Measurements from ENCODE around the gene DSC2. TPM values are rescaled to one million over a fixed set of nuclear protein-coding genes. Genes with fewer than 3 reads are reported as not detected.

Gene DSC2
- total and polyA plus RNA-seq, 2 of the 8 experiments (the other 6 are each of a cell fraction or from before 2014, with no cell fraction given), result 4.6 to 39.7 TPM

DNA sequence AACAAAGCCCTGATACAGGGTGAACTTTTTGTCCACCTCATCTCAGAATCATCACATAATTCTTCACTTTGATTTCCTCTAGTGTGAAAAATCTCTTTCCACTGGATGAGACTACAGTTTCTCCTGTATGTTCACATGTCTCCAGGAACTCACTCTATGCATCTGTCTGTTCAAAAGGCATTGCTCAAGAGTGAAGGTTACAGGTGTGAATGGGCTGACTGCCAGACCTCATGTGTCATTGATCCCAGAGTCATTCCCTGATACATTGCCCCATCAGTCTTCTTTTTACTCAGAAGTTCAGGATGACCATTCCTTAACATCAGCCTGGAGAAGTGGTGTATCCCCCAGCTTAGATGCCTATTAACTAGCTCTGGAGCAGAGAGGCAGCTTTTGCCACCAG is 55.3 kb downstream of the DSC2 start:
- Histone ChIP-seq H4K20me1 (replicated peaks in 1 of 2; ENCODE audit: control insufficient read depth in 1 of 2, insufficient read depth in 2 of 2, low read length in 2 of 2) (no peaks in the 10 kb centered on the region), H3K9me3 (ENCODE audit: insufficient read depth in 2 of 2, low read depth in 1 of 2, low read length in 1 of 2) (no peaks in the 10 kb centered on the region), H4K8ac (ENCODE audit: extremely low read depth, insufficient read depth, low read length) (no peak overlapping the region), H3K36me3 (ENCODE audit: control insufficient read depth in 2 of 4, insufficient read depth in 4 of 4, low read length in 3 of 4) (no peaks in the 10 kb centered on the region), H3K23ac (ENCODE audit: insufficient read length) (no peak overlapping the region), H3K79me1 (ENCODE audit: low read depth, low read length) (no peaks in the 10 kb centered on the region), H3K18ac (ENCODE audit: extremely low read depth, low read length) (no peak overlapping the region), H3K14ac (ENCODE audit: insufficient read length) (no peak overlapping the region), H2BK15ac (ENCODE audit: low read length) (no peak overlapping the region), H3K56ac (replicated peaks; ENCODE audit: insufficient read length, low read depth, low read length) (no peak overlapping the region), H4K91ac (replicated peaks; ENCODE audit: insufficient read length, low read length) (no peak overlapping the region), H3K23me2 (ENCODE audit: low read depth, low read length) (peaks cover 10% of the 10 kb centered on the region; the same call in 1 of the 2 replicates), H3K4ac (replicated peaks; ENCODE audit: insufficient read length, low read depth, low read length) (no peak overlapping the region), H2BK120ac (replicated peaks; ENCODE audit: low read depth, low read length) (no peak overlapping the region), H4K5ac (ENCODE audit: insufficient read length, low read depth, low read length) (no peak overlapping the region), H3K27me3 (replicated peaks in 1 of 4; ENCODE audit: control insufficient read depth in 3 of 4, extremely low read depth in 1 of 4, insufficient read depth in 3 of 4, low read length in 3 of 4) (peaks cover 12 to 30% (median 25%) of the 10 kb centered on the region in 4 experiments), H2BK20ac (ENCODE audit: low read length) (no peak overlapping the region), H2AFZ (ENCODE audit: low read length) (no peak overlapping the region), H3K9ac (replicated peaks in 1 of 4; ENCODE audit: extremely low read depth in 1 of 4, low read depth in 3 of 4, low read length in 3 of 4) (no peak overlapping the region), H2AK5ac (ENCODE audit: low read depth, low read length) (no peak overlapping the region), H2BK12ac (ENCODE audit: low read depth, low read length) (no peak overlapping the region), H3K27ac (ENCODE audit: low read depth, low read length) (no peak overlapping the region), H3K4me3 (ENCODE audit: extremely low read depth in 1 of 4, insufficient read depth in 2 of 4, low read depth in 3 of 4, low read length in 4 of 4) (no peak overlapping the region), H2BK5ac (ENCODE audit: low read depth, low read length) (no peak overlapping the region), H3K4me2 (ENCODE audit: insufficient read depth in 1 of 2, low read depth in 2 of 2, low read length in 2 of 2) (no peak overlapping the region), H3K4me1 (replicated peaks in 1 of 4; ENCODE audit: control insufficient read depth in 3 of 4, insufficient read depth in 4 of 4, low read length in 3 of 4) (peaks cover 1 to 8% (median 4%) of the 10 kb centered on the region in 4 experiments; a peak in 5 of 7 replicates), H3K79me2 (ENCODE audit: control insufficient read depth in 1 of 2, insufficient read depth in 2 of 2, low read length in 2 of 2) (no peaks in the 10 kb centered on the region)
- ChIA-PET POLR2A (ENCODE audit: partially characterized antibody) (no interaction called here), CTCF (ENCODE audit: partially characterized antibody) (interaction anchor here (0.5 kb wide), 1 partner anchor 50 kb away, joined by 4 read pairs; no protein-coding TSS in a partner anchor)
- TF ChIP-seq RAD21 (IDR thresholded peaks at IDR 0.05 in 1 of 2, conservative IDR thresholded peaks at IDR 0.05 in 1 of 2; ENCODE audit: low read depth in 2 of 2, low read length in 2 of 2), result no peak
- DNase-seq (ENCODE audit: low read depth in 1 of 2, low spot score in 2 of 2), result no peak
- FAIRE-seq, result no peak

All from H1 (cell line).